H1 (cell line): ENCODE results near the gene APP. TPM values are rescaled to one million over a fixed set of nuclear protein-coding genes. Genes with fewer than 3 reads are reported as not detected.

Source experiments
- BRCA1 ChIP-seq: IDR thresholded peaks from 2 replicates; pipeline ENCODE4 v1.6.1; 2012; ENCODE audit warnings: low read depth, low read length, improper control_type of control experiment
- CHD2 ChIP-seq: IDR thresholded peaks from 2 replicates; pipeline ENCODE4 v1.6.1; 2012; ENCODE audit warnings: low read length, improper control_type of control experiment
- CREB1 ChIP-seq: IDR thresholded peaks from 2 replicates; pipeline ENCODE4 v1.6.1; 2012; ENCODE audit warnings: inconsistent platforms
- EGR1 ChIP-seq: IDR thresholded peaks from 2 replicates; pipeline ENCODE4 v1.6.1; 2011; ENCODE audit warnings: low read depth, low read length, borderline replicate concordance
- EP300 ChIP-seq, 2 experiments: IDR thresholded peaks; 1 replicate in 1 of 2; 2 replicates in 1 of 2; pipeline ENCODE4 v1.6.1; 2011 to 2012; ENCODE audit warnings: low read depth in 2 of 2, low read length in 2 of 2, mild to moderate bottlenecking in 2 of 2, borderline replicate concordance in 1 of 2, inconsistent platforms in 1 of 2, moderate library complexity in 1 of 2
- KDM5A ChIP-seq: fragments of 200-600 bp; IDR thresholded peaks from 2 replicates; pipeline ENCODE4 v1.7.1; 2012; ENCODE audit warnings: mild to moderate bottlenecking, low read length, inconsistent platforms, mixed read lengths
- PHF8 ChIP-seq: fragments of 200-600 bp; sonication (generic); conservative IDR thresholded peaks from 2 replicates; pipeline ENCODE4 v1.7.1; 2012; ENCODE audit warnings: low read depth, mild to moderate bottlenecking, inconsistent platforms, low read length, moderate library complexity
- SIRT6 ChIP-seq: IDR thresholded peaks from one replicate; pipeline ENCODE4 v1.7.1; 2012; ENCODE audit warnings: low read length, inconsistent platforms
- SP4 ChIP-seq: IDR thresholded peaks from 2 replicates; pipeline ENCODE4 v1.6.1; 2012; ENCODE audit warnings: low read length, inconsistent platforms
- SUZ12 ChIP-seq: fragments of 200-600 bp; sonication (generic); IDR thresholded peaks from 2 replicates; pipeline ENCODE4 v1.6.1; 2012; ENCODE audit warnings: mild to moderate bottlenecking, inconsistent platforms, low read length, moderate library complexity, mixed read lengths
- polyA plus RNA-seq, 7 experiments: library from polyadenylated mRNA; depleted of rRNA in 3 of 7; stranded (reverse) in 5 of 7; unstranded in 2 of 7; fragments of >200 nt in 5 of 7; fragments of 200-250 nt in 2 of 7; gene quantifications; 1 replicate in 5 of 7; 2 replicates in 1 of 7; 4 replicates in 1 of 7; pipeline versions ENCODE4 v1.2.1 to v1.2.3, GENCODE V29; 2011 to 2013; ENCODE audit warnings: missing spikeins in 2 of 7, mixed read lengths in 2 of 7
- total RNA-seq: library from RNA; stranded (reverse); fragmentation: NEBNext Ultra II Directional; extraction: Animal tissue kit (Norgen Biotek cat#: 25700); gene quantifications from 2 replicates; pipeline ENCODE4 v1.2.1, GENCODE V29; 2021
- TF ChIP-seq, protein P1 (sequence below): fragments of 300-600 bp; sonication (generic); IDR thresholded peaks from 2 replicates; pipeline ENCODE4 v1.7.1; 2012; ENCODE audit warnings: low read length, moderate library complexity, mild to moderate bottlenecking, inconsistent platforms; ENCODE audit not compliant: insufficient replicate concordance

The APP gene
- total and polyA plus RNA-seq, 2 of the 8 experiments (the other 6 are each of a cell fraction or from before 2014, with no cell fraction given), result 375 to 551 TPM

GRCh38 chr21:25845729-25846256, 324.8 kb downstream of the APP start (continued):
- TF ChIP-seq, protein P1, sequence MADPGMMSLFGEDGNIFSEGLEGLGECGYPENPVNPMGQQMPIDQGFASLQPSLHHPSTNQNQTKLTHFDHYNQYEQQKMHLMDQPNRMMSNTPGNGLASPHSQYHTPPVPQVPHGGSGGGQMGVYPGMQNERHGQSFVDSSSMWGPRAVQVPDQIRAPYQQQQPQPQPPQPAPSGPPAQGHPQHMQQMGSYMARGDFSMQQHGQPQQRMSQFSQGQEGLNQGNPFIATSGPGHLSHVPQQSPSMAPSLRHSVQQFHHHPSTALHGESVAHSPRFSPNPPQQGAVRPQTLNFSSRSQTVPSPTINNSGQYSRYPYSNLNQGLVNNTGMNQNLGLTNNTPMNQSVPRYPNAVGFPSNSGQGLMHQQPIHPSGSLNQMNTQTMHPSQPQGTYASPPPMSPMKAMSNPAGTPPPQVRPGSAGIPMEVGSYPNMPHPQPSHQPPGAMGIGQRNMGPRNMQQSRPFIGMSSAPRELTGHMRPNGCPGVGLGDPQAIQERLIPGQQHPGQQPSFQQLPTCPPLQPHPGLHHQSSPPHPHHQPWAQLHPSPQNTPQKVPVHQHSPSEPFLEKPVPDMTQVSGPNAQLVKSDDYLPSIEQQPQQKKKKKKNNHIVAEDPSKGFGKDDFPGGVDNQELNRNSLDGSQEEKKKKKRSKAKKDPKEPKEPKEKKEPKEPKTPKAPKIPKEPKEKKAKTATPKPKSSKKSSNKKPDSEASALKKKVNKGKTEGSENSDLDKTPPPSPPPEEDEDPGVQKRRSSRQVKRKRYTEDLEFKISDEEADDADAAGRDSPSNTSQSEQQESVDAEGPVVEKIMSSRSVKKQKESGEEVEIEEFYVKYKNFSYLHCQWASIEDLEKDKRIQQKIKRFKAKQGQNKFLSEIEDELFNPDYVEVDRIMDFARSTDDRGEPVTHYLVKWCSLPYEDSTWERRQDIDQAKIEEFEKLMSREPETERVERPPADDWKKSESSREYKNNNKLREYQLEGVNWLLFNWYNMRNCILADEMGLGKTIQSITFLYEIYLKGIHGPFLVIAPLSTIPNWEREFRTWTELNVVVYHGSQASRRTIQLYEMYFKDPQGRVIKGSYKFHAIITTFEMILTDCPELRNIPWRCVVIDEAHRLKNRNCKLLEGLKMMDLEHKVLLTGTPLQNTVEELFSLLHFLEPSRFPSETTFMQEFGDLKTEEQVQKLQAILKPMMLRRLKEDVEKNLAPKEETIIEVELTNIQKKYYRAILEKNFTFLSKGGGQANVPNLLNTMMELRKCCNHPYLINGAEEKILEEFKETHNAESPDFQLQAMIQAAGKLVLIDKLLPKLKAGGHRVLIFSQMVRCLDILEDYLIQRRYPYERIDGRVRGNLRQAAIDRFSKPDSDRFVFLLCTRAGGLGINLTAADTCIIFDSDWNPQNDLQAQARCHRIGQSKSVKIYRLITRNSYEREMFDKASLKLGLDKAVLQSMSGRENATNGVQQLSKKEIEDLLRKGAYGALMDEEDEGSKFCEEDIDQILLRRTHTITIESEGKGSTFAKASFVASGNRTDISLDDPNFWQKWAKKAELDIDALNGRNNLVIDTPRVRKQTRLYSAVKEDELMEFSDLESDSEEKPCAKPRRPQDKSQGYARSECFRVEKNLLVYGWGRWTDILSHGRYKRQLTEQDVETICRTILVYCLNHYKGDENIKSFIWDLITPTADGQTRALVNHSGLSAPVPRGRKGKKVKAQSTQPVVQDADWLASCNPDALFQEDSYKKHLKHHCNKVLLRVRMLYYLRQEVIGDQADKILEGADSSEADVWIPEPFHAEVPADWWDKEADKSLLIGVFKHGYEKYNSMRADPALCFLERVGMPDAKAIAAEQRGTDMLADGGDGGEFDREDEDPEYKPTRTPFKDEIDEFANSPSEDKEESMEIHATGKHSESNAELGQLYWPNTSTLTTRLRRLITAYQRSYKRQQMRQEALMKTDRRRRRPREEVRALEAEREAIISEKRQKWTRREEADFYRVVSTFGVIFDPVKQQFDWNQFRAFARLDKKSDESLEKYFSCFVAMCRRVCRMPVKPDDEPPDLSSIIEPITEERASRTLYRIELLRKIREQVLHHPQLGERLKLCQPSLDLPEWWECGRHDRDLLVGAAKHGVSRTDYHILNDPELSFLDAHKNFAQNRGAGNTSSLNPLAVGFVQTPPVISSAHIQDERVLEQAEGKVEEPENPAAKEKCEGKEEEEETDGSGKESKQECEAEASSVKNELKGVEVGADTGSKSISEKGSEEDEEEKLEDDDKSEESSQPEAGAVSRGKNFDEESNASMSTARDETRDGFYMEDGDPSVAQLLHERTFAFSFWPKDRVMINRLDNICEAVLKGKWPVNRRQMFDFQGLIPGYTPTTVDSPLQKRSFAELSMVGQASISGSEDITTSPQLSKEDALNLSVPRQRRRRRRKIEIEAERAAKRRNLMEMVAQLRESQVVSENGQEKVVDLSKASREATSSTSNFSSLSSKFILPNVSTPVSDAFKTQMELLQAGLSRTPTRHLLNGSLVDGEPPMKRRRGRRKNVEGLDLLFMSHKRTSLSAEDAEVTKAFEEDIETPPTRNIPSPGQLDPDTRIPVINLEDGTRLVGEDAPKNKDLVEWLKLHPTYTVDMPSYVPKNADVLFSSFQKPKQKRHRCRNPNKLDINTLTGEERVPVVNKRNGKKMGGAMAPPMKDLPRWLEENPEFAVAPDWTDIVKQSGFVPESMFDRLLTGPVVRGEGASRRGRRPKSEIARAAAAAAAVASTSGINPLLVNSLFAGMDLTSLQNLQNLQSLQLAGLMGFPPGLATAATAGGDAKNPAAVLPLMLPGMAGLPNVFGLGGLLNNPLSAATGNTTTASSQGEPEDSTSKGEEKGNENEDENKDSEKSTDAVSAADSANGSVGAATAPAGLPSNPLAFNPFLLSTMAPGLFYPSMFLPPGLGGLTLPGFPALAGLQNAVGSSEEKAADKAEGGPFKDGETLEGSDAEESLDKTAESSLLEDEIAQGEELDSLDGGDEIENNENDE, result no peak
- TF ChIP-seq EP300 (IDR thresholded peaks at IDR 0.05; ENCODE audit: borderline replicate concordance in 1 of 2, low read depth in 2 of 2, low read length in 2 of 2), result no peak
- no peak for TF ChIP-seq SUZ12
- TF ChIP-seq BRCA1, result no peak
- TF ChIP-seq CHD2, result no peak
- TF ChIP-seq SP4, result no peak
- no peak for TF ChIP-seq PHF8
- TF ChIP-seq CREB1, result no peak
- TF ChIP-seq KDM5A, result no peak
- TF ChIP-seq SIRT6, result no peak
- TF ChIP-seq EGR1, result no peak
